HEK293 (cell line): ENCODE results near the gene CDK10.

Source experiments
- BCL11B ChIP-seq: fragments of 450-650 bp; formaldehyde crosslinking; IDR thresholded peaks from 2 replicates; pipeline ENCODE4 v1.5.1; 2016; ENCODE audit warnings: low read depth, missing biosample characterization, missing genetic modification characterization
- CTCF ChIP-seq: fragments of 450-650 bp; formaldehyde crosslinking; IDR thresholded peaks from 2 replicates; pipeline ENCODE4 v1.5.1; 2016; ENCODE audit warnings: missing biosample characterization, missing genetic modification characterization
- HOXA7 ChIP-seq: sonication (generic); formaldehyde crosslinking; IDR thresholded peaks from 2 replicates; pipeline ENCODE4 v1.8.1; 2022; ENCODE audit warnings: missing genetic modification reagents, borderline replicate concordance
- OVOL3 ChIP-seq: fragments of 450-650 bp; formaldehyde crosslinking; IDR thresholded peaks from 2 replicates; pipeline ENCODE4 v1.5.1; 2016; ENCODE audit warnings: missing biosample characterization, missing genetic modification characterization
- PATZ1 ChIP-seq: fragments of 450-650 bp; formaldehyde crosslinking; IDR thresholded peaks from 2 replicates; pipeline ENCODE4 v1.5.1; 2016; ENCODE audit warnings: missing biosample characterization, missing genetic modification characterization
- SCRT2 ChIP-seq: fragments of 450-650 bp; formaldehyde crosslinking; IDR thresholded peaks from 2 replicates; pipeline ENCODE4 v1.5.1; 2016; ENCODE audit warnings: missing biosample characterization, missing genetic modification characterization
- SETDB1 ChIP-seq: IDR thresholded peaks from one replicate; pipeline ENCODE4 v1.6.1; 2017; ENCODE audit warnings: mild to moderate bottlenecking, low read length, moderate library complexity, mixed read lengths; ENCODE audit not compliant: insufficient read length
- YY1 ChIP-seq: fragments of 450-650 bp; formaldehyde crosslinking; IDR thresholded peaks from 2 replicates; pipeline ENCODE4 v1.5.1; 2018; ENCODE audit warnings: missing biosample characterization, missing genetic modification characterization
- ZFHX2 ChIP-seq: fragments of 450-650 bp; formaldehyde crosslinking; conservative IDR thresholded peaks from 2 replicates; pipeline ENCODE4 v1.5.1; 2016; ENCODE audit warnings: missing biosample characterization, missing genetic modification characterization
- ZNF114 ChIP-seq: fragments of 450-650 bp; formaldehyde crosslinking; IDR thresholded peaks from 2 replicates; pipeline ENCODE4 v1.5.0; 2017; ENCODE audit warnings: missing biosample characterization, missing genetic modification characterization
- ZNF146 ChIP-seq: fragments of 450-650 bp; formaldehyde crosslinking; IDR thresholded peaks from 2 replicates; pipeline ENCODE4 v1.5.1; 2016; ENCODE audit warnings: missing biosample characterization, missing genetic modification characterization
- ZNF148 ChIP-seq: fragments of 450-650 bp; formaldehyde crosslinking; IDR thresholded peaks from 2 replicates; pipeline ENCODE4 v1.5.0; 2017; ENCODE audit warnings: missing biosample characterization, missing genetic modification characterization, borderline replicate concordance
- ZNF18 ChIP-seq: fragments of 450-650 bp; formaldehyde crosslinking; IDR thresholded peaks from 2 replicates; pipeline ENCODE4 v1.5.1; 2016; ENCODE audit warnings: missing biosample characterization, missing genetic modification characterization
- ZNF202 ChIP-seq: fragments of 450-650 bp; formaldehyde crosslinking; IDR thresholded peaks from 2 replicates; pipeline ENCODE4 v1.5.1; 2016; ENCODE audit warnings: missing biosample characterization, missing genetic modification characterization, borderline replicate concordance
- ZNF292 ChIP-seq: fragments of 450-650 bp; formaldehyde crosslinking; IDR thresholded peaks from 2 replicates; pipeline ENCODE4 v1.5.1; 2016; ENCODE audit warnings: low read depth, missing biosample characterization, missing genetic modification characterization, borderline replicate concordance
- ZNF311 ChIP-seq: fragments of 450-650 bp; formaldehyde crosslinking; IDR thresholded peaks from 2 replicates; pipeline ENCODE4 v1.5.1; 2017; ENCODE audit warnings: missing biosample characterization, missing genetic modification characterization, borderline replicate concordance
- ZNF341 ChIP-seq: fragments of 450-650 bp; formaldehyde crosslinking; IDR thresholded peaks from 2 replicates; pipeline ENCODE4; 2016; ENCODE audit warnings: low read depth, missing biosample characterization, missing genetic modification characterization
- ZNF394 ChIP-seq: fragments of 450-650 bp; formaldehyde crosslinking; IDR thresholded peaks from 2 replicates; pipeline ENCODE4 v1.5.1; 2016; ENCODE audit warnings: missing biosample characterization, missing genetic modification characterization, mild to moderate bottlenecking, moderate library complexity, borderline replicate concordance
- ZNF398 ChIP-seq: fragments of 450-650 bp; formaldehyde crosslinking; IDR thresholded peaks from 2 replicates; pipeline ENCODE4 v1.5.1; 2017; ENCODE audit warnings: missing biosample characterization, missing genetic modification characterization
- ZNF433 ChIP-seq: fragments of 450-650 bp; formaldehyde crosslinking; IDR thresholded peaks from 2 replicates; pipeline ENCODE4 v1.5.1; 2016; ENCODE audit warnings: missing biosample characterization, missing genetic modification characterization, low read depth
- ZNF530 ChIP-seq: fragments of 450-650 bp; formaldehyde crosslinking; IDR thresholded peaks from 2 replicates; pipeline ENCODE4 v1.5.1; 2016; ENCODE audit warnings: low read depth, missing biosample characterization, missing genetic modification characterization
- ZNF580 ChIP-seq: fragments of 450-650 bp; formaldehyde crosslinking; IDR thresholded peaks from 2 replicates; pipeline ENCODE4 v1.5.1; 2016; ENCODE audit warnings: missing biosample characterization, missing genetic modification characterization
- ZNF660 ChIP-seq: fragments of 450-650 bp; IDR thresholded peaks from 2 replicates; pipeline ENCODE4 v1.5.1; 2018; ENCODE audit warnings: missing biosample characterization, mild to moderate bottlenecking, missing genetic modification characterization
- ZNF677 ChIP-seq: fragments of 450-650 bp; IDR thresholded peaks from 2 replicates; pipeline ENCODE4 v1.5.0; 2018; ENCODE audit warnings: missing biosample characterization, mild to moderate bottlenecking, missing genetic modification characterization, moderate library complexity
- ZNF701 ChIP-seq: fragments of 450-650 bp; formaldehyde crosslinking; IDR thresholded peaks from 2 replicates; pipeline ENCODE4 v1.5.1; 2016; ENCODE audit warnings: missing biosample characterization, missing genetic modification characterization
- ZNF76 ChIP-seq: fragments of 450-650 bp; formaldehyde crosslinking; IDR thresholded peaks from 2 replicates; pipeline ENCODE4; 2016; ENCODE audit warnings: low read depth, missing biosample characterization, missing genetic modification characterization, borderline replicate concordance
- ZNF791 ChIP-seq: fragments of 450-650 bp; formaldehyde crosslinking; IDR thresholded peaks from 2 replicates; pipeline ENCODE4 v1.5.1; 2016; ENCODE audit warnings: missing biosample characterization, missing genetic modification characterization
- ZNF837 ChIP-seq: fragments of 450-650 bp; formaldehyde crosslinking; IDR thresholded peaks from 2 replicates; pipeline ENCODE4 v1.5.1; 2016; ENCODE audit warnings: missing biosample characterization, missing genetic modification characterization
- ZSCAN18 ChIP-seq: fragments of 450-650 bp; formaldehyde crosslinking; IDR thresholded peaks from 2 replicates; pipeline ENCODE4 v1.5.1; 2016; ENCODE audit warnings: missing biosample characterization, missing genetic modification characterization

The CDK10 gene

GRCh38 chr16:89700100-89700648 lies 13.7 kb downstream of the CDK10 start (continued):
- TF ChIP-seq PATZ1 (tag by site-specific recombination), result peak; percentile 84
- TF ChIP-seq CTCF (tag by site-specific recombination), result peak; percentile 90
- TF ChIP-seq ZNF292 (tag by site-specific recombination), result no peak
- TF ChIP-seq ZNF311 (tag by site-specific recombination), result no peak
- TF ChIP-seq ZNF530, result no peak
- no peak for TF ChIP-seq ZNF701 (tag by site-specific recombination)
- TF ChIP-seq ZNF202 (tag by site-specific recombination), result no peak
- peak; percentile 61; the same call in 1 of the 2 replicates for TF ChIP-seq BCL11B
- no peak for TF ChIP-seq OVOL3 (tag by site-specific recombination)
- no peak for TF ChIP-seq ZNF677 (tag by site-specific recombination)
- peak; percentile 74; the same call in 1 of the 2 replicates for TF ChIP-seq ZNF76
- TF ChIP-seq YY1 (tag by site-specific recombination), result no peak
- peak; percentile 61 for TF ChIP-seq SCRT2 (tag by site-specific recombination)
- no peak for TF ChIP-seq ZNF146 (tag by site-specific recombination)
- no peak for TF ChIP-seq ZNF18 (tag by site-specific recombination)
- TF ChIP-seq ZNF580 (tag by site-specific recombination), result 0 out of 2 replicates have a peak, but pooled peaks have one; percentile 31
- TF ChIP-seq ZSCAN18 (tag by site-specific recombination), result no peak
- TF ChIP-seq SETDB1, result no peak
- peak; percentile 97 for TF ChIP-seq ZFHX2
- no peak for TF ChIP-seq HOXA7 (CRISPR knock-in tag)
- no peak; the same call in 1 of the 2 replicates for TF ChIP-seq ZNF341 (tag by site-specific recombination)
- TF ChIP-seq ZNF394 (tag by site-specific recombination), result peak; percentile 28; the same call in 1 of the 2 replicates
- no peak for TF ChIP-seq ZNF791 (tag by site-specific recombination)
- TF ChIP-seq ZNF837 (tag by site-specific recombination), result no peak
- TF ChIP-seq ZNF660 (tag by site-specific recombination), result no peak
- TF ChIP-seq ZNF148 (tag by site-specific recombination), result peak; percentile 31; the same call in 1 of the 2 replicates
- TF ChIP-seq ZNF398, result peak; percentile 35; the same call in 1 of the 2 replicates
- no peak for TF ChIP-seq ZNF114 (tag by site-specific recombination)
- no peak for TF ChIP-seq ZNF433 (tag by site-specific recombination)
